SK-N-SH treated with all-trans-retinoic acid at 6 μM for 48 hours (cell line): Measurements from ENCODE around the gene SORL1-AS1.

Experiments
- ARNTL ChIP-seq: fragments of 450-650 bp; formaldehyde crosslinking; IDR thresholded peaks from 2 replicates; pipeline ENCODE4 v1.5.0; 2020; ENCODE audit warnings: low read depth, mild to moderate bottlenecking, moderate library complexity, borderline replicate concordance
- GLIS3 ChIP-seq: fragments of 250-450 bp; sonication (Bioruptor Pico); IDR thresholded peaks from 2 replicates; pipeline ENCODE4 v1.5.0; 2020; ENCODE audit warnings: mild to moderate bottlenecking, moderate library complexity
- ZNF8 ChIP-seq: fragments of 450-650 bp; formaldehyde crosslinking; IDR thresholded peaks from 2 replicates; pipeline ENCODE4 v1.5.0; 2020; ENCODE audit warnings: mild to moderate bottlenecking, moderate library complexity
- TF ChIP-seq, protein P1 (sequence below): fragments of 250-450 bp; sonication (Bioruptor Pico); IDR thresholded peaks from 2 replicates; pipeline ENCODE4 v1.5.1; 2020; ENCODE audit warnings: low read depth, mild to moderate bottlenecking, moderate library complexity
- TF ChIP-seq, protein P2 (sequence below): fragments of 250-450 bp; sonication (Bioruptor Pico); IDR thresholded peaks from 2 replicates; pipeline ENCODE4 v1.5.0; 2020; ENCODE audit warnings: mild to moderate bottlenecking, moderate library complexity

- TF ChIP-seq, protein P1, sequence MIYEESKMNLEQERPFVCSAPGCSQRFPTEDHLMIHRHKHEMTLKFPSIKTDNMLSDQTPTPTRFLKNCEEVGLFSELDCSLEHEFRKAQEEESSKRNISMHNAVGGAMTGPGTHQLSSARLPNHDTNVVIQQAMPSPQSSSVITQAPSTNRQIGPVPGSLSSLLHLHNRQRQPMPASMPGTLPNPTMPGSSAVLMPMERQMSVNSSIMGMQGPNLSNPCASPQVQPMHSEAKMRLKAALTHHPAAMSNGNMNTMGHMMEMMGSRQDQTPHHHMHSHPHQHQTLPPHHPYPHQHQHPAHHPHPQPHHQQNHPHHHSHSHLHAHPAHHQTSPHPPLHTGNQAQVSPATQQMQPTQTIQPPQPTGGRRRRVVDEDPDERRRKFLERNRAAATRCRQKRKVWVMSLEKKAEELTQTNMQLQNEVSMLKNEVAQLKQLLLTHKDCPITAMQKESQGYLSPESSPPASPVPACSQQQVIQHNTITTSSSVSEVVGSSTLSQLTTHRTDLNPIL (CRISPR knock-in tag), result no peak
- TF ChIP-seq GLIS3 (CRISPR knock-in tag) (no peak), ZNF8 (CRISPR knock-in tag) (no peak), ARNTL (CRISPR knock-in tag) (no peak)
- TF ChIP-seq, protein P2, sequence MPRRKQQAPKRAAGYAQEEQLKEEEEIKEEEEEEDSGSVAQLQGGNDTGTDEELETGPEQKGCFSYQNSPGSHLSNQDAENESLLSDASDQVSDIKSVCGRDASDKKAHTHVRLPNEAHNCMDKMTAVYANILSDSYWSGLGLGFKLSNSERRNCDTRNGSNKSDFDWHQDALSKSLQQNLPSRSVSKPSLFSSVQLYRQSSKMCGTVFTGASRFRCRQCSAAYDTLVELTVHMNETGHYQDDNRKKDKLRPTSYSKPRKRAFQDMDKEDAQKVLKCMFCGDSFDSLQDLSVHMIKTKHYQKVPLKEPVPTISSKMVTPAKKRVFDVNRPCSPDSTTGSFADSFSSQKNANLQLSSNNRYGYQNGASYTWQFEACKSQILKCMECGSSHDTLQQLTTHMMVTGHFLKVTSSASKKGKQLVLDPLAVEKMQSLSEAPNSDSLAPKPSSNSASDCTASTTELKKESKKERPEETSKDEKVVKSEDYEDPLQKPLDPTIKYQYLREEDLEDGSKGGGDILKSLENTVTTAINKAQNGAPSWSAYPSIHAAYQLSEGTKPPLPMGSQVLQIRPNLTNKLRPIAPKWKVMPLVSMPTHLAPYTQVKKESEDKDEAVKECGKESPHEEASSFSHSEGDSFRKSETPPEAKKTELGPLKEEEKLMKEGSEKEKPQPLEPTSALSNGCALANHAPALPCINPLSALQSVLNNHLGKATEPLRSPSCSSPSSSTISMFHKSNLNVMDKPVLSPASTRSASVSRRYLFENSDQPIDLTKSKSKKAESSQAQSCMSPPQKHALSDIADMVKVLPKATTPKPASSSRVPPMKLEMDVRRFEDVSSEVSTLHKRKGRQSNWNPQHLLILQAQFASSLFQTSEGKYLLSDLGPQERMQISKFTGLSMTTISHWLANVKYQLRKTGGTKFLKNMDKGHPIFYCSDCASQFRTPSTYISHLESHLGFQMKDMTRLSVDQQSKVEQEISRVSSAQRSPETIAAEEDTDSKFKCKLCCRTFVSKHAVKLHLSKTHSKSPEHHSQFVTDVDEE (CRISPR knock-in tag), result no peak
These were observed 8.2 kb downstream of the SORL1-AS1 start for GRCh38 chr11:121444526-121444925.
